OCI-LY1 (cell line): ENCODE data around the gene BMP5.

Experiments
- H2AFZ ChIP-seq: fragments of 200-600 bp; sonication (generic), shearing (Covaris generic); 2 replicates; pipeline ENCODE4 v1.6.0; 2014; ENCODE audit warnings: antibody characterized with exemption, mild to moderate bottlenecking, low read length
- H3F3A ChIP-seq: fragments of 200-600 bp; sonication (generic), shearing (Covaris generic); 2 replicates; pipeline ENCODE4 v1.6.0; 2014; ENCODE audit warnings: mild to moderate bottlenecking, antibody characterized with exemption, low read length, moderate library complexity; ENCODE audit not compliant: insufficient read depth
- H3K27ac ChIP-seq: fragments of 200-600 bp; sonication (generic); 2 replicates; pipeline ENCODE4 v1.5.1; 2014; ENCODE audit warnings: low read length, mixed run types, mild to moderate bottlenecking, low read depth; ENCODE audit not compliant: poor library complexity, severe bottlenecking
- H3K27me3 ChIP-seq: fragments of 200-600 bp; sonication (generic); 2 replicates; pipeline ENCODE4 v1.6.0; 2014; ENCODE audit warnings: antibody characterized with exemption, mild to moderate bottlenecking, low read length, moderate library complexity; ENCODE audit not compliant: insufficient read depth
- H3K36me3 ChIP-seq: fragments of 200-600 bp; sonication (generic); 2 replicates; pipeline ENCODE4 v1.6.1; 2014; ENCODE audit warnings: mild to moderate bottlenecking, antibody characterized with exemption, low read length, moderate library complexity, mixed read lengths; ENCODE audit not compliant: insufficient read depth
- H3K4me1 ChIP-seq: fragments of 200-600 bp; sonication (generic); 2 replicates; pipeline ENCODE4 v1.5.1; 2014; ENCODE audit warnings: mild to moderate bottlenecking, low read length, moderate library complexity; ENCODE audit not compliant: insufficient read depth, severe bottlenecking
- H3K4me2 ChIP-seq: fragments of 200-600 bp; sonication (generic), shearing (Covaris generic); 2 replicates; pipeline ENCODE4 v1.6.1; 2014; ENCODE audit warnings: low read length
- H3K4me3 ChIP-seq: fragments of 200-600 bp; sonication (generic); 2 replicates; pipeline ENCODE4 v1.5.1; 2014; ENCODE audit warnings: low read length, low read depth, mild to moderate bottlenecking, mixed read lengths; ENCODE audit not compliant: poor library complexity, severe bottlenecking
- H3K79me2 ChIP-seq: fragments of 200-600 bp; shearing (Covaris generic); 2 replicates; pipeline ENCODE4 v1.6.1; 2016; ENCODE audit warnings: mixed run types, low read length, mixed read lengths; ENCODE audit not compliant: insufficient read depth
- H3K9ac ChIP-seq: fragments of 200-600 bp; sonication (generic), shearing (Covaris generic); 2 replicates; pipeline ENCODE4 v1.6.1; 2014; ENCODE audit warnings: mild to moderate bottlenecking, low read length, mixed read lengths
- H3K9me2 ChIP-seq: fragments of 200-600 bp; sonication (generic), shearing (Covaris generic); 2 replicates; pipeline ENCODE4 v1.6.1; 2014; ENCODE audit warnings: low read depth, mild to moderate bottlenecking, low read length, mixed read lengths
- H3K9me3 ChIP-seq: fragments of 200-600 bp; shearing (Covaris generic); 2 replicates; pipeline ENCODE4 v1.6.1; 2014; ENCODE audit warnings: low read length, mixed read lengths
- H4K20me1 ChIP-seq: fragments of 200-600 bp; sonication (generic), shearing (Covaris generic); 2 replicates; pipeline ENCODE4 v1.6.0; 2016; ENCODE audit warnings: mild to moderate bottlenecking, low read length; ENCODE audit not compliant: insufficient read depth
- EZH2 ChIP-seq: fragments of 200-600 bp; sonication (generic), shearing (Covaris generic); IDR thresholded peaks from 2 replicates; pipeline ENCODE4 v1.8.0; 2017; ENCODE audit warnings: borderline replicate concordance, mixed run types, mild to moderate bottlenecking, antibody characterized with exemption, low read length, moderate library complexity, mixed read lengths
- TF ChIP-seq, protein P1 (sequence below): fragments of 200-600 bp; sonication (generic), shearing (Covaris generic); IDR thresholded peaks from 2 replicates; pipeline ENCODE4 v1.5.1; 2017; ENCODE audit warnings: mild to moderate bottlenecking, antibody characterized with exemption, low read length, moderate library complexity, mixed read lengths

Gene BMP5

DNA sequence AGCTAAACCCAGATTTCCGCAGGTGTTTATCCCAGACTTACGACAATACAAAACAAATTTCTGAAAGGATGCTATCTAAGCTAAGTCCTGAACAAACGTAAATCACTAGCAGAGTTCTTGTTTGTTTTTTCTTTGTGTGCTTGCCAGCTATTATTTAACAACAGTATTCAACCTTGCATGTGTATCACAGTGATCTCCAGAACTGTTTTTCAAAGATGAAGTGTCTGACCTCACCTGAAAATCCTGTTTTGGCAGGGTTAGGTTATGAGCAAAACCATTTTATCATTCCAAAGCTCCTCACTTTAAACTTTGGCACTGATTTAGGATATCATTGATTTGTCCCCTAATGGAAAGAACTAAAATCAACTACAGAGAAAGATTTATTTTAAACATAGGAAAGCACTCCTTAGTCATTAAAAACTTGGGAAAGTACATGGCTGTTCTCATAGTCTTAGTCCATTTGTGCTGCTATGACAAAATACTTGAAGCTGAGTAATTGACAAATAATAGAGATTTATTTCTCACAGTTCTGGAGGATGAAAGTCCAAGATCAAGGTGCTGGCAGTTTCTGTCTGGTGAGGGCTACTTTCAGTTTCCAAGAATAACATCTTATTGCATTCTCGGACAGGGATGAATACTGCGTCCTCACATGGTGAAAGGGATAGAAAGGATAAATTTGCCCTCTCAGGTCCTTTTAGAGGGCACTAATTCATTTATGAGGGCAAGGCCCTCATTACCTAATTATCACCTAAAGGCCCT is 20.8 kb upstream of the BMP5 start:
- TF ChIP-seq EZH2, result no peak
- TF ChIP-seq, protein P1, sequence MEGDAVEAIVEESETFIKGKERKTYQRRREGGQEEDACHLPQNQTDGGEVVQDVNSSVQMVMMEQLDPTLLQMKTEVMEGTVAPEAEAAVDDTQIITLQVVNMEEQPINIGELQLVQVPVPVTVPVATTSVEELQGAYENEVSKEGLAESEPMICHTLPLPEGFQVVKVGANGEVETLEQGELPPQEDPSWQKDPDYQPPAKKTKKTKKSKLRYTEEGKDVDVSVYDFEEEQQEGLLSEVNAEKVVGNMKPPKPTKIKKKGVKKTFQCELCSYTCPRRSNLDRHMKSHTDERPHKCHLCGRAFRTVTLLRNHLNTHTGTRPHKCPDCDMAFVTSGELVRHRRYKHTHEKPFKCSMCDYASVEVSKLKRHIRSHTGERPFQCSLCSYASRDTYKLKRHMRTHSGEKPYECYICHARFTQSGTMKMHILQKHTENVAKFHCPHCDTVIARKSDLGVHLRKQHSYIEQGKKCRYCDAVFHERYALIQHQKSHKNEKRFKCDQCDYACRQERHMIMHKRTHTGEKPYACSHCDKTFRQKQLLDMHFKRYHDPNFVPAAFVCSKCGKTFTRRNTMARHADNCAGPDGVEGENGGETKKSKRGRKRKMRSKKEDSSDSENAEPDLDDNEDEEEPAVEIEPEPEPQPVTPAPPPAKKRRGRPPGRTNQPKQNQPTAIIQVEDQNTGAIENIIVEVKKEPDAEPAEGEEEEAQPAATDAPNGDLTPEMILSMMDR, result no peak
- H3K4me2 ChIP-seq, result no peak overlapping the region
- H3K9me3 ChIP-seq, result no peaks in the 10 kb centered on the region
- no peaks in the 10 kb centered on the region for H3K4me1 ChIP-seq
- H3K4me3 ChIP-seq, result no peak overlapping the region
- no peaks in the 10 kb centered on the region for H3F3A ChIP-seq
- no peaks in the 10 kb centered on the region for H4K20me1 ChIP-seq
- H3K9ac ChIP-seq, result no peak overlapping the region
- H3K27me3 ChIP-seq, result no peaks in the 10 kb centered on the region
- no peak overlapping the region for H2AFZ ChIP-seq
- H3K79me2 ChIP-seq, result no peaks in the 10 kb centered on the region
- H3K36me3 ChIP-seq, result no peaks in the 10 kb centered on the region
- no peaks in the 10 kb centered on the region for H3K9me2 ChIP-seq
- no peak overlapping the region for H3K27ac ChIP-seq

DNA sequence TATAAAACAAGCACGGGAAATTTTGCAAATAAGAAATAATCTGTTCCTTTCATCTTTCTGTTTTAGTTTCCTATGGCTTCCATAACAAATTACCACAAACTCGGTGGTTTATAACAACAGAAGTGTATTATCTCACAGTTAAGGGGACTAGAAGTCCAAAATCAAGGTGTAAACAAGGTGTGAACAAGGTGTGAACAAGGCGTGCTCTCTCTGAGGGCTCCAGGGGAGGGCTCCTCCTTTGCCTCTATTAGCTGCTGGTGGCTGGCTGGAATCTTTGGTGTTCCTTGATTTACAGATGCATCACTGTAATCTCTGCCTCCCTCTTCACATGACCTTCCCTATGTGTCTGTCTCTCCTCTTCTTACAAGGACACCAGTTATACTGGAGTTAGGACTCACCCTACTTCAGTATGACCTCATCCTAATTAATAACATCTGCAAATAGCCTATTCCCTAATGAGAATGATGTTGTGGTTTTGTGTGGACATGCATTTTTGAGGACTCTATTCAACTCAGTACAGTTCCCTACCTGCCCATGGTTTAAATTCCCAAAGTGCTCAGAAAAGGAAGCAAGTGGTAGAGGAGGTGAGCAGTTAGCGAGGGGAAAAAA is 17.5 kb upstream of the BMP5 start:
- H3K36me3 ChIP-seq, result no peaks in the 10 kb centered on the region
- H3K9me2 ChIP-seq, result no peaks in the 10 kb centered on the region
- no peaks in the 10 kb centered on the region for H3K4me1 ChIP-seq
- no peak overlapping the region for H3K4me2 ChIP-seq
- TF ChIP-seq, protein P1, result no peak
- TF ChIP-seq EZH2, result no peak
- H3K27ac ChIP-seq, result no peak overlapping the region
- H3K4me3 ChIP-seq, result no peak overlapping the region
- no peaks in the 10 kb centered on the region for H3K79me2 ChIP-seq
- H3K9ac ChIP-seq, result no peak overlapping the region
- H3K9me3 ChIP-seq, result no peaks in the 10 kb centered on the region
- H3K27me3 ChIP-seq, result no peaks in the 10 kb centered on the region
- no peak overlapping the region for H2AFZ ChIP-seq
- H4K20me1 ChIP-seq, result no peaks in the 10 kb centered on the region
- no peaks in the 10 kb centered on the region for H3F3A ChIP-seq

DNA sequence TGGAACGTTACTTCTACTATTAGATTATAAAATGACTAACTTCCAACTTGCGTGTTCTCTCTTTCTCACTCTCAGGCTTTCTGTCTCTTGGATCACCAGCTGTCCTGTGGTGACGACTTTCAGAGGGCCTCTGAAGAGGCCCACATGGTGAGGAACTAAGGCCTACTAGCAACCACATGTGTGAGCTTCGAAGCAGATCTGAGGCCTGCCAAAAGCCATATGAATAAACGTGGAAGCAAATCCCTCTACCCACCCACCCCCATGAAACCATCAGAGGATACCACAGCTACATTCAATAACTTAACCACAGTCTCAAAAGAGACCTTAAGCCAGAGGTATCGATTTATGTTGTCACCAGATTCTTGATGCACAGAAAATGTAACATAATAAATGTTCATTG is 13.5 kb upstream of the BMP5 start:
- H2AFZ ChIP-seq, result no peak overlapping the region
- TF ChIP-seq EZH2, result no peak
- TF ChIP-seq, protein P1, result no peak
- H3K27ac ChIP-seq, result no peak overlapping the region
- no peak overlapping the region for H3K4me2 ChIP-seq
- H3K79me2 ChIP-seq, result no peaks in the 10 kb centered on the region
- H3K9me2 ChIP-seq, result no peaks in the 10 kb centered on the region
- H3K36me3 ChIP-seq, result no peaks in the 10 kb centered on the region
- no peaks in the 10 kb centered on the region for H3K4me1 ChIP-seq
- no peak overlapping the region for H3K9ac ChIP-seq
- no peak overlapping the region for H3K4me3 ChIP-seq
- H3K27me3 ChIP-seq, result no peaks in the 10 kb centered on the region
- H4K20me1 ChIP-seq, result no peaks in the 10 kb centered on the region
- H3K9me3 ChIP-seq, result no peaks in the 10 kb centered on the region
- H3F3A ChIP-seq, result no peaks in the 10 kb centered on the region
